ENCODE data around the gene PILRB.
"Not testable (repeated sequence)": the region's sequence is repeated elsewhere in the genome, so short reads cannot be mapped to it uniquely, and the experiment has no call there.

The PILRB gene

GRCh38 chr7:100357131-100357561 is 771 bp upstream of the PILRB start:
- Histone ChIP-seq H3K9ac (ENCODE audit: low read length) (no peak overlapping the region), H3K4me3 (ENCODE audit: low read depth, low read length) (no peak overlapping the region), H3K9me3 (ENCODE audit: control insufficient read depth, insufficient read depth, low read depth, low read length) (no peaks in the 10 kb centered on the region), H3K4me1 (ENCODE audit: control insufficient read depth, insufficient read depth, low read length) (no peaks in the 10 kb centered on the region), H3K36me3 (ENCODE audit: control insufficient read depth, insufficient read depth, low read length) (peaks cover 97% of the 10 kb centered on the region), H3K27ac (ENCODE audit: low read depth, low read length) (no peak overlapping the region), H3K27me3 (ENCODE audit: control insufficient read depth, insufficient read depth, low read length) (no peaks in the 10 kb centered on the region)

GRCh38 chr7:100358857-100359212 is 918 bp downstream of the PILRB start:
- H3K36me3 ChIP-seq (ENCODE audit: control insufficient read depth, insufficient read depth, low read length) = peaks cover 97% of the 10 kb centered on the region

GRCh38 chr7:100360135-100360854 is 2.4 kb downstream of the PILRB start:
- Histone ChIP-seq H3K27ac (ENCODE audit: low read depth, low read length) (no peak overlapping the region), H3K36me3 (ENCODE audit: control insufficient read depth, insufficient read depth, low read length) (peaks cover 91% of the 10 kb centered on the region), H3K27me3 (ENCODE audit: control insufficient read depth, insufficient read depth, low read length) (no peaks in the 10 kb centered on the region), H3K4me3 (ENCODE audit: low read depth, low read length) (no peak overlapping the region), H3K9me3 (ENCODE audit: control insufficient read depth, insufficient read depth, low read depth, low read length) (no peaks in the 10 kb centered on the region), H3K9ac (ENCODE audit: low read length) (no peak overlapping the region), H3K4me1 (ENCODE audit: control insufficient read depth, insufficient read depth, low read length) (no peaks in the 10 kb centered on the region)

More at GRCh38 chr7:100358857-100359212, 918 bp downstream of the PILRB start:
- H3K4me3 ChIP-seq (ENCODE audit: low read depth, low read length) = no peak overlapping the region
- no peaks in the 10 kb centered on the region for H3K4me1 ChIP-seq (ENCODE audit: control insufficient read depth, insufficient read depth, low read length)
- H3K9me3 ChIP-seq (ENCODE audit: control insufficient read depth, insufficient read depth, low read depth, low read length) = no peaks in the 10 kb centered on the region
- H3K27ac ChIP-seq (ENCODE audit: low read depth, low read length) = no peak overlapping the region
- no peaks in the 10 kb centered on the region for H3K27me3 ChIP-seq (ENCODE audit: control insufficient read depth, insufficient read depth, low read length)
- no peak overlapping the region for H3K9ac ChIP-seq (ENCODE audit: low read length)

GRCh38 chr7:100363098-100363497 is 5.2 kb downstream of the PILRB start:
- peaks cover 70% of the 10 kb centered on the region for H3K36me3 ChIP-seq (ENCODE audit: control insufficient read depth, insufficient read depth, low read length)
- H3K9me3 ChIP-seq (ENCODE audit: control insufficient read depth, insufficient read depth, low read depth, low read length) = no peaks in the 10 kb centered on the region
- H3K27ac ChIP-seq (ENCODE audit: low read depth, low read length) = no peak overlapping the region
- H3K4me1 ChIP-seq (ENCODE audit: control insufficient read depth, insufficient read depth, low read length) = 0 out of 2 replicates have a peak, but pooled peaks cover 7% of the 10 kb centered on the region
- H3K27me3 ChIP-seq (ENCODE audit: control insufficient read depth, insufficient read depth, low read length) = no peaks in the 10 kb centered on the region
- no peak overlapping the region for H3K9ac ChIP-seq (ENCODE audit: low read length)
- no peak overlapping the region for H3K4me3 ChIP-seq (ENCODE audit: low read depth, low read length)

GRCh38 chr7:100363797-100364196 is 5.9 kb downstream of the PILRB start:
- not testable (repeated sequence) for H3K9ac ChIP-seq (ENCODE audit: low read length); H3K27me3 ChIP-seq (ENCODE audit: control insufficient read depth, insufficient read depth, low read length); H3K27ac ChIP-seq (ENCODE audit: low read depth, low read length); H3K4me3 ChIP-seq (ENCODE audit: low read depth, low read length); H3K4me1 ChIP-seq (ENCODE audit: control insufficient read depth, insufficient read depth, low read length); H3K9me3 ChIP-seq (ENCODE audit: control insufficient read depth, insufficient read depth, low read depth, low read length)
- H3K36me3 ChIP-seq (ENCODE audit: control insufficient read depth, insufficient read depth, low read length) = peaks cover 63% of the 10 kb centered on the region

- H3K27me3 ChIP-seq (ENCODE audit: control insufficient read depth, insufficient read depth, low read length) = no peaks in the 10 kb centered on the region
- H3K9ac ChIP-seq (ENCODE audit: low read length) = no peak overlapping the region
- H3K36me3 ChIP-seq (ENCODE audit: control insufficient read depth, insufficient read depth, low read length) = peaks cover 57% of the 10 kb centered on the region
- H3K9me3 ChIP-seq (ENCODE audit: control insufficient read depth, insufficient read depth, low read depth, low read length) = no peaks in the 10 kb centered on the region
- no peak overlapping the region for H3K4me3 ChIP-seq (ENCODE audit: low read depth, low read length)
- H3K4me1 ChIP-seq (ENCODE audit: control insufficient read depth, insufficient read depth, low read length) = 0 out of 2 replicates have a peak, but pooled peaks cover 7% of the 10 kb centered on the region
- H3K27ac ChIP-seq (ENCODE audit: low read depth, low read length) = no peak overlapping the region
Measured at GRCh38 chr7:100364480-100364879, 6.6 kb downstream of the PILRB start.

GRCh38 chr7:100365998-100366367 is 8.1 kb downstream of the PILRB start:
- Histone ChIP-seq H3K36me3 (ENCODE audit: control insufficient read depth, insufficient read depth, low read length) (peaks cover 42% of the 10 kb centered on the region), H3K4me1 (ENCODE audit: control insufficient read depth, insufficient read depth, low read length) (peaks cover 21% of the 10 kb centered on the region)
- H3K27ac ChIP-seq (ENCODE audit: low read depth, low read length); H3K4me3 ChIP-seq (ENCODE audit: low read depth, low read length); H3K9ac ChIP-seq (ENCODE audit: low read length); H3K9me3 ChIP-seq (ENCODE audit: control insufficient read depth, insufficient read depth, low read depth, low read length); H3K27me3 ChIP-seq (ENCODE audit: control insufficient read depth, insufficient read depth, low read length): not testable (repeated sequence)

- Histone ChIP-seq H3K9ac (ENCODE audit: low read length) (no peak overlapping the region), H3K4me3 (ENCODE audit: low read depth, low read length) (no peak overlapping the region), H3K4me1 (ENCODE audit: control insufficient read depth, insufficient read depth, low read length) (peaks cover 27% of the 10 kb centered on the region), H3K27ac (ENCODE audit: low read depth, low read length) (no peak overlapping the region), H3K36me3 (ENCODE audit: control insufficient read depth, insufficient read depth, low read length) (peaks cover 36% of the 10 kb centered on the region), H3K27me3 (ENCODE audit: control insufficient read depth, insufficient read depth, low read length) (no peaks in the 10 kb centered on the region), H3K9me3 (ENCODE audit: control insufficient read depth, insufficient read depth, low read depth, low read length) (no peaks in the 10 kb centered on the region)
Measured at GRCh38 chr7:100366411-100367250, 8.7 kb downstream of the PILRB start.

GRCh38 chr7:100367251-100367620 is 9.3 kb downstream of the PILRB start:
- H3K4me3 ChIP-seq (ENCODE audit: low read depth, low read length) = no peak overlapping the region
- peaks cover 31% of the 10 kb centered on the region for H3K4me1 ChIP-seq (ENCODE audit: control insufficient read depth, insufficient read depth, low read length)
- H3K27ac ChIP-seq (ENCODE audit: low read depth, low read length) = no peak overlapping the region
- no peaks in the 10 kb centered on the region for H3K9me3 ChIP-seq (ENCODE audit: control insufficient read depth, insufficient read depth, low read depth, low read length)
- peaks cover 30% of the 10 kb centered on the region for H3K36me3 ChIP-seq (ENCODE audit: control insufficient read depth, insufficient read depth, low read length)
- no peak overlapping the region for H3K9ac ChIP-seq (ENCODE audit: low read length)
- H3K27me3 ChIP-seq (ENCODE audit: control insufficient read depth, insufficient read depth, low read length) = no peaks in the 10 kb centered on the region

- H3K9me3 ChIP-seq (ENCODE audit: control insufficient read depth, insufficient read depth, low read depth, low read length) = no peaks in the 10 kb centered on the region
- H3K27me3 ChIP-seq (ENCODE audit: control insufficient read depth, insufficient read depth, low read length) = no peaks in the 10 kb centered on the region
- peaks cover 23% of the 10 kb centered on the region for H3K36me3 ChIP-seq (ENCODE audit: control insufficient read depth, insufficient read depth, low read length)
- no peak overlapping the region for H3K9ac ChIP-seq (ENCODE audit: low read length)
- no peak overlapping the region for H3K27ac ChIP-seq (ENCODE audit: low read depth, low read length)
- peaks cover 31% of the 10 kb centered on the region for H3K4me1 ChIP-seq (ENCODE audit: control insufficient read depth, insufficient read depth, low read length)
- no peak overlapping the region for H3K4me3 ChIP-seq (ENCODE audit: low read depth, low read length)
Measured at GRCh38 chr7:100367676-100368613, 10.0 kb downstream of the PILRB start.
